Lung (tissue), 12 donors: Measurements from ENCODE around the gene PRKAR1B. TPM values are rescaled to one million over a fixed set of nuclear protein-coding genes. Genes with fewer than 3 reads are reported as not detected.

Source experiments
- ATAC-seq: fragments of 200-7000 bp; cut with Tn5 transposase; one replicate; pipeline ENCODE4 v1.9.1; 2020; ENCODE audit warnings: moderate number of reproducible peaks; ENCODE audit not compliant: insufficient read depth, low FRiP score
- DNase-seq, 3 donors: peaks; one replicate each; pipeline ENCODE4 v3.0.0-alpha.2; 2013 to 2017
- H3K27ac ChIP-seq, 2 donors: one replicate each; pipeline ENCODE4 v1.5.1; 2013; ENCODE audit warnings: mild to moderate bottlenecking in 2 of 2, moderate library complexity in 2 of 2, control low read depth in 1 of 2, inconsistent platforms in 1 of 2, low read depth in 1 of 2, low read length in 1 of 2
- H3K27me3 ChIP-seq, 3 donors: one replicate each; pipeline ENCODE4 v1.5.1; 2013; ENCODE audit warnings: low read length in 2 of 3; ENCODE audit not compliant: control insufficient read depth in 3 of 3, insufficient read depth in 3 of 3
- H3K36me3 ChIP-seq, 4 donors: one replicate each; pipeline ENCODE4 v1.5.1; 2013; ENCODE audit warnings: low read length in 4 of 4, mild to moderate bottlenecking in 1 of 4, moderate library complexity in 1 of 4; ENCODE audit not compliant: control insufficient read depth in 4 of 4, insufficient read depth in 4 of 4
- H3K4me1 ChIP-seq, 5 donors: one replicate each; pipeline ENCODE4 v1.5.1; 2013; ENCODE audit warnings: low read length in 5 of 5, mild to moderate bottlenecking in 2 of 5, moderate library complexity in 1 of 5; ENCODE audit not compliant: control insufficient read depth in 5 of 5, insufficient read depth in 5 of 5
- H3K4me3 ChIP-seq: one replicate; pipeline ENCODE4 v1.5.1; 2013; ENCODE audit warnings: mild to moderate bottlenecking, control low read depth, moderate library complexity
- H3K9ac ChIP-seq, 2 donors: one replicate each; pipeline ENCODE4 v1.5.1; 2013; ENCODE audit warnings: low read length in 2 of 2, control low read depth in 1 of 2; ENCODE audit not compliant: insufficient read depth in 1 of 2
- H3K9me3 ChIP-seq, 4 donors: one replicate each; pipeline ENCODE4 v1.5.1; 2013; ENCODE audit warnings: low read length in 3 of 4, mild to moderate bottlenecking in 1 of 4, moderate library complexity in 1 of 4; ENCODE audit not compliant: control insufficient read depth in 4 of 4, insufficient read depth in 3 of 4
- CTCF ChIP-seq: IDR thresholded peaks from 2 replicates; pipeline ENCODE4 v1.5.1; 2012; ENCODE audit warnings: mild to moderate bottlenecking; ENCODE audit errors: control extremely low read depth, extremely low read depth
- WGBS, 2 donors: extraction: QIAGEN DNeasy Blood & Tissue Kit; methylation state at CpG; one replicate each; pipeline ENCODE4 v1.1.7; 2013; 5-methylcytosine and 5-hydroxymethylcytosine counted together
- polyA plus RNA-seq, 2 donors: library from polyadenylated mRNA; stranded (reverse); fragments of 200-250 nt; gene quantifications; one replicate each; pipeline ENCODE4 v1.2.1, GENCODE V29; 2013
- total RNA-seq, 2 donors: library from RNA; depleted of rRNA in 1 of 2; stranded (reverse); fragments of >200 nt in 1 of 2; gene quantifications; one replicate each; pipeline ENCODE4 v1.2.1, GENCODE V29; 2014 to 2021
- donor health status: control.
- donor health status: control.
- donor health status: Bipolar disorder and iron deficiency.
- donor health status: healthy.
- donor health status: DM: yes; HTN: yes; CAD: no.

The PRKAR1B gene
- total and polyA plus RNA-seq, 4 donors, result 11.3 to 32.0 (median 16.3) TPM

GRCh38 chr7:582081-582835, 144.8 kb downstream of the PRKAR1B start:
- Histone ChIP-seq H3K9me3 (no peaks in the 10 kb centered on the region), H3K4me3 (no peak overlapping the region), H3K27ac (no peak overlapping the region), H3K36me3 (peaks cover 0 to 15% (median 9%) of the 10 kb centered on the region in 4 donors), H3K27me3 (no peaks in the 10 kb centered on the region), H3K9ac (no peak overlapping the region), H3K4me1 (peaks cover 0 to 3% (median 1%) of the 10 kb centered on the region in 5 donors)
- DNase-seq (no peak), ATAC-seq (no peak)
- 95 to 96% methylated on average over 43 of the region's 43 CpGs for WGBS, 2 donors
- TF ChIP-seq CTCF, result no peak

GRCh38 chr7:578386-578785, 148.7 kb downstream of the PRKAR1B start:
- no peak overlapping the region for H3K4me3 ChIP-seq
- peaks cover 0 to 13% (median 6%) of the 10 kb centered on the region in 4 donors for H3K36me3 ChIP-seq
- DNase-seq (no peak), ATAC-seq (no peak)
- H3K27ac ChIP-seq, result no peak overlapping the region
- H3K9me3 ChIP-seq, result no peaks in the 10 kb centered on the region
- no peak for TF ChIP-seq CTCF
- 97 to 99% methylated on average over 16 of the region's 16 CpGs for WGBS, 2 donors
- no peaks in the 10 kb centered on the region for H3K4me1 ChIP-seq
- no peaks in the 10 kb centered on the region for H3K27me3 ChIP-seq
- H3K9ac ChIP-seq, result no peak overlapping the region

- TF ChIP-seq CTCF, result no peak
- no peak overlapping the region for H3K9ac ChIP-seq
- WGBS, 2 donors, result 93 to 95% methylated on average over 30 of the region's 30 CpGs
- H3K9me3 ChIP-seq, result no peaks in the 10 kb centered on the region
- no peak overlapping the region for H3K27ac ChIP-seq
- peaks cover 0 to 9% (median 4%) of the 10 kb centered on the region in 4 donors for H3K36me3 ChIP-seq
- no peaks in the 10 kb centered on the region for H3K4me1 ChIP-seq
- ATAC-seq (no peak), DNase-seq (no peak)
- H3K27me3 ChIP-seq, result no peaks in the 10 kb centered on the region
- no peak overlapping the region for H3K4me3 ChIP-seq
These were observed 149.2 kb downstream of the PRKAR1B start for GRCh38 chr7:577741-578370.
